HG02852 (cell line): Measurements from ENCODE around the gene IRF7.

Experiments
- ATAC-seq: cut with Tn5 transposase; IDR thresholded peaks from one replicate; pipeline ENCODE4 v1.9.1; 2021; ENCODE audit warnings: mild to moderate bottlenecking, moderate library complexity; ENCODE audit not compliant: unreplicated experiment

The IRF7 gene

GRCh38 chr11:608791-609251 is 6.9 kb downstream of the IRF7 start:
- ATAC-seq = no peak

DNA sequence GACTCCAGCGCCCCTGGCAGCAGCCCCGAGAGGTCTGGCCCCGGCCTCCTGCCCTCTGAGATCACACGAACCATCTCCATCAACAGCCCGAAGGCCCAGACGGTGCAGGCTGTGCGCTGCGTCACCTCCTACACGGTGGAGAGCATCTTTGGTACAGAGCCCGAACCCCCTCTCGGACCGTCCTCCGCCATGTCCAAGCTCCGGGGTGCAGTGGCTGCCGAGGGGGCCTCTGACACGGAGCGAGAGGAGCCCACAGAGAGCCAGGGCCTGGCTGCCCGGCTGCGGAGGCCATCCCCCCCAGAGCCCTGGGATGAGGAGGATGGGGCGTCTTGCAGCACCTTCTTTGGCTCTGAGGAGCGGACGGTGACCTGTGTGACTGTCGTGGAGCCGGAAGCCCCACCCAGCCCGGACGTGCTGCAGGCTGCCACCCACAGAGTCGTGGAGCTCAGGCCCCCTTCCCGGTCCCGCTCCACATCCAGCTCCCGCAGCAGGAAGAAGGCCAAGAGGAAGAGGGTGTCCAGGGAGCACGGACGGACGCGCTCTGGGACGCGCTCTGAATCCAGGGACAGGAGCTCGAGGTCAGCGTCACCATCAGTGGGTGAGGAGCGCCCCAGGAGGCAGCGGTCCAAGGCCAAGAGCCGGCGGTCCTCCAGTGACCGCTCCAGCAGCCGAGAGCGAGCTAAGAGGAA is 7.6 kb downstream of the IRF7 start:
- no peak for ATAC-seq

GRCh38 chr11:607020-607780 is 8.6 kb downstream of the IRF7 start:
- ATAC-seq = no peak

- no peak for ATAC-seq
These were observed 9.5 kb downstream of the IRF7 start for GRCh38 chr11:606245-606644.

- no peak for ATAC-seq
These were observed 10.2 kb downstream of the IRF7 start for GRCh38 chr11:605286-606129.

GRCh38 chr11:603154-603553 is 12.6 kb downstream of the IRF7 start:
- ATAC-seq = no peak

DNA sequence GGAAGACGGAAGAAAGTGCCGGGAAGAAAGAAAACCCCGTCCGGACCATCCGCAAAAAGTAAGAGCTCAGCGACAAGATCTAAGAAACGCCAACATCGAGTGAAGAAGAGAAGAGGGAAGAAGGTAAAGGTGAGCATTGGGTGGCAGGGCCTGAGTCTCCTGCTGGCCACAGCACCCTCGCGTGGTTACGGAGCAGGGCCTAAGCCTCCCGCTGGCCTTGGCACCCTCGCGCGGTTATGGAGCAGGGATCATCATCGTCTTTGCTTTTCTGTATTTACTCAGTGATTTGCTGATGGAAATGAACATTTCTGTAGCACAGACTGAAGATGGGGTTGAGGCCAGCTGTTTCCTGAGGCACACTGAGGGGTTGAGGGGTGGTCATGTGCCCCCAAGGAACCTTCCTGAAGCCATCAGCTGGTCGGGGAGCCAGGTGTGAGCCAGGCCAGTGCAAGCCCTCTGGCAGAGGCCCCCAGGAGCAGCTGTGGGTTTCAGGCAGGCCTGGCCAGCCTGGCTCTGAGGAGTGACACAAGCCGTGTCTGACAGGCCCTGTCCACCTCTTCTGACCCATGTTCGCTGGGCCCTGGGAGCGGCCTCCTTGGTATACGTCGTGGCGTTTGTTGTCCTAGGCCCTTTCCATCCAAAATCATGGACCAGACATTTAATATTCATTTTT is 14.0 kb downstream of the IRF7 start:
- ATAC-seq = no peak

DNA sequence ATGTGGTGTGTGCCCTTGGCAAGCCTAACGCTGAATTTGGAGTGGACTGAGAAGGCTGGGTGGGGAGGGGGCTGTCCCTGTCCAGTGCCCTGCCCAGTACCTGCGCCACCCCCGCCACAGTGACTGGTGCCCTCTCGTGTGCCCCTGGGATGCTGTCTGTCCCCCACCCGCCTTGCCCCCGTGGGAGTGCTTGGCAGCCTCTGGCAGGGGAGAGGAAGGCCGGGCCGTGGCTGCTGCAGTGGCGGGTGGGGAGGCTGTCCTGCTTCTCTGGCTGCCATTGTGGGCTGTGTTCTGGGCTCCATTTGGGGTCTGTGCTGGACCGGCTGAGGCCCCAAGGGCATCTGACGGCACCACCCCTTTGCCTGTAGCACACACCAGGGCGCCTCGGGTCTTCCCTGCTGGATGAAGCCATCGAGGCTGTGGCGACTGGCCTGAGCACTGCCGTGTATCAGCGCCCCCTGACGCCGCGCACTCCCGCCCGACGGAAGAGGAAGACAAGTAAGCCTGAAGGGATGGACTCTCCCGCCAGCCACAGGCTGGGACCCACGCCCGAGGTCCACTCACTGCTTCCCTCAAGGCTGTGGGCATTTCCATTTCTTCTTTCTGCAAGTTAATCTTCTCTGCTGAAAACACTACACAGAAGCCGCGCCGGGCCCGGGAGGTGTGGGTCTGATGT is 17.6 kb downstream of the IRF7 start:
- ATAC-seq = no peak

DNA sequence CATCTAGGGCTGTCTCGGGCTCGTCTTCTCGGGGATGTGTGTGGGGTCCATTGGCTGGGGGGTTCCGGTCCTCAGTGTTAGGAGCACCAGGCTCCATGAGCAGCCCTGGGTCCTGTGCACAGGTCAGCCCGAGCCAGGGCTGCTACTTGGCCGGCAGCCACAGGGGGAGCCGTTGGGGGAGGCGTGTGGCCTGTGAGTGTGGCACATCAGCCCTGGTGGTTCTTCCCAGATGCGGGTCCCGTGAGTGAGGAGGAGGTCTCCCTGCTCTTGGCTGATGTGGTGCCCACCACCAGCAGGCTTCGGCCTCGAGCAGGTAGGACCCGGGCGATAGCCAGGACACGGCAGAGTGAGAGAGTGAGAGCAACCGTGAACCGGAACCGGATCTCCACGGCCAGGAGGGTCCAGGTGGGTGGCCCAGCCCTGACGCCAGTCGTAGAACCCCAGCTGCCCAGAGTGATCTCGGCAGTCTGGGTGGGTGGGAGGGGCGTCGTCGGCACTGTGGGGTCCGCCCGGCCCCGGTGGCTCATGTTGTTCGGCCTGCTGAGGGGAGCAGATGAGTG is 18.5 kb downstream of the IRF7 start:
- no peak for ATAC-seq

DNA sequence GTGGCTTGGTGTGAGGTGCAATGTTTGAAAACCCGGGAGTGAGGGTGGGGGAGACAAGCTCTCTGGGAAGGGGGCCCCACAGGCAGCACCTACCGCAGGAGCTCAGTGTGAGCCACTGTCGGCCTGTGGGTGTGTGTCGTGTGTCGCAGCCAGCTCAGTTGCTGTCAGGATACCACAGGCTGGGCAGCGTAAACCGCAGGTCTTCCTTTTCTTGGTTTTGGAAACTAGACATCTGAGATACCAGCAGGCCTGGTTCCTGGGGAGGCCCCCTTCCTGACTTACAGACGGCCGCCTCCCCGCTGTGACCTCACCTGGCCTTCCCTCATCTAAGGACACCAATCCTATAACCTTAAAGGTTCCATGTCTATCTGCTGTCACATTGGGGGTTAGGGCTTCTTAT is 19.4 kb downstream of the IRF7 start:
- ATAC-seq = no peak

GRCh38 chr11:595400-595799 is 20.4 kb downstream of the IRF7 start:
- no peak for ATAC-seq

GRCh38 chr11:593347-593746 is 22.4 kb downstream of the IRF7 start:
- no peak for ATAC-seq

DNA sequence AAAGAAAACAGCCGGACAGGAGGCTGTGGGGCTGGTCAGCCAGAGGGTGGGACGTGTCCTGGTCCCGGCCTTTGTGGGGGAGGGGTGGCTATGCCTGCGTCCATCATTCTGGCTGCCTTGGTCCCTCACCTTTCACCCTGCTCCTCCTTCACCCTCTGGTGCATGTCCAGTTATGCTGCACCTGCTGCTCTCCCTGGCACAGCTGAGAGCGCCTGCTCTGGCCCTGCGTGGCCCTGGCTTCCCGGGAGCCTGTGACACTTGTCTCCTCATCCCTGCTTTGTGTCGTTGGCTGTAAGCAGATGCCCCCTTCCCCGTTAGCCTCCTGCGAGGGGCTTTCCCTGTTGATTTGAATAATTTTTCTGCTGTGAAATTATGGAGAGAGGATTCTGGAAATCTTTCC is 22.8 kb downstream of the IRF7 start:
- ATAC-seq = no peak

DNA sequence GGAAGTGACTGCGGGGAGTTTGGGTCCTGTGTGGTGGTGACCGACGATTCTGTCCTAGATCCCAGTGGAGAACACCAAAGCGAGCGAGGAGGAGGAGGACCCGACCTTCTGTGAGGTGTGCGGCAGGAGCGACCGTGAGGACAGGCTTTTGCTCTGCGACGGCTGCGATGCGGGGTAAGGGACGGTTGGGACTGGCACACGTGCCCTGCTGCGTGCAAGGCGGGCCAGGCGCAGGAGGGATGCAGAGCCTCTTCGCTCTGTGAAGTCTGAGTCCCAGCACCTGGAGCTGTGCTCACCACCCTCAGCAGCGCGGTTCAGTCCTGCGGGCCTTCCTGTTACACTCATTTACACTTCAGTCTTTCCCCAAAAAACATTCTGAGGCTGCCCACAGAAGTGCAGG is 23.2 kb downstream of the IRF7 start:
- no peak for ATAC-seq

- ATAC-seq = no peak
These were observed 24.8 kb downstream of the IRF7 start for GRCh38 chr11:590997-591396.

DNA sequence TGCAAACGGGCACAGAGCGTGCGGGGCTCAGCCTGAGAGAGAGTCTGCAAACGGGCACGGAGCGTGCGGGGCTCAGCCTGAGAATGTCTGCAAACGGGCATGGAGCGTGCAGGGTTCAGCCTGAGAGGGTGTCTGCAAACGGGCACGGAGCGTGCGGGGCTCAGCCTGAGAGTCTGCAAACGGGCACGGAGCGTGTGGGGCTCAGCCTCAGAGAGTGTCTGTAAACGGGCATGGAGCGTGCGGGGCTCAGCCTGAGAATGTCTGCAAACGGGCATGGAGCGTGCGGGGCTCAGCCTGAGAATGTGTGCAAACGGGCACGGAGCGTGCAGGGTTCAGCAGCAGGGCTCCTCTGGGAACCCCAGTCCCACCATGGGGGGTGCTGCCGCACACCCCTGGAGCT is 26.0 kb downstream of the IRF7 start:
- ATAC-seq = no peak

GRCh38 chr11:587978-588380 is 27.8 kb downstream of the IRF7 start:
- ATAC-seq = no peak

- no peak for ATAC-seq
These were observed 28.2 kb downstream of the IRF7 start for GRCh38 chr11:587546-587945.

DNA sequence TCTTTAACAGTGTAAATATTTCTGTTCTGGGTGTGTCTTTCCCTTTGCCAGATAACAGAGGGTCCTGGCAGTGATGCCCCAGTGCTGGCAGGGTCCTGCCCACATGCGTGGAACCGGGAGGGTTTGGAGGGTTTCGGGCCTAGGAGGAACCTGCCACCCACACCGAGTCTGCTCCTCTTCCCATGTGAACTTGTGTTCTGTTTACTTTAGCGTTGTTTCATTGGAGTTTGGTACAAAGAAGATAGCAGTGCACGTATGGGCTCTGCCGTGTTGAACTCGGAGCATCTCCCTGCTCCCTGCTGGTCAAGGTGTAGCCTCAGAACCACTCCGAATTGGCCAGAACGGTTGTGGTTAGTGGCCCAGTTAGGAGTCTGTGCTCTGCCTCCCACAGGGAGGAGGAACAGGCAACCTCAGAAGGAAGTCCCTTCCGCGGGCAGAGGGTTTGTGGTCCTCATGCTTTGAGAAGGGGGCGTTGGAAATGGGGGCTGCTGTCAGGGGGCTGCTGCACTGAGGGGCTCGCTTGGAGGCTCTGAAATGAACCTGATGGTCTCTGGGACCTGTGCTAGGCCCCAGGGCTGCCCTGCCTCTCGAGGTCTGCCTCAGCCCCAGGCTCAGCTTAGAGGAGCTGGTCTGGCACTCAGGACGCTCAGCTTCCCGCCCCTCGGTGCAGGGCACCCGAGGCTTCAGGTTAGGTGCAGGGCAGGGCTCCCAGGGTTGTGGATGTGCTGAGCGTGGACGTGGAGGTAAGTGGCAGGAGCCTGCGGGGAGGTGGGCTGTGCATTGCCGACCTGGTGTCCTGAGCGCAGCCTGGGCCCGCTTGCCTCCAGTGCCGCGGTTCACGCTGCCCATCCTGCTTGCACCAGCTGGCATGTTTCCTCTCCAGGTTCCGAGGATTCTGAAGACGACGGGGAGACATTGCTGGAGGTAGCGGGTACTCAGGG is 29.1 kb downstream of the IRF7 start:
- ATAC-seq = no peak
